Aorta (tissue), 5 donors: ENCODE data around the gene SAV1. TPM values are rescaled to one million over a fixed set of nuclear protein-coding genes. Genes with fewer than 3 reads are reported as not detected.
A peak's percentile ranks its signal among the peaks of the same experiment; 100 is the strongest.
"Not testable (repeated sequence)": the region's sequence is repeated elsewhere in the genome, so short reads cannot be mapped to it uniquely, and the experiment has no call there.

Experiments used
- ATAC-seq: fragments of 200-7000 bp; cut with Tn5 transposase; one replicate; pipeline ENCODE4 v1.9.1; 2022; ENCODE audit warnings: moderate library complexity; ENCODE audit not compliant: low FRiP score
- DNase-seq, 2 donors: peaks; one replicate each; pipeline ENCODE4 v3.0.0-alpha.2; 2020
- H3K27ac ChIP-seq, 2 donors: one replicate each; pipeline ENCODE4 v1.5.1; 2013; ENCODE audit warnings: low read length in 2 of 2, mild to moderate bottlenecking in 2 of 2, moderate library complexity in 2 of 2, control low read depth in 1 of 2, inconsistent platforms in 1 of 2, low read depth in 1 of 2
- H3K27me3 ChIP-seq, 2 donors: one replicate each; pipeline ENCODE4 v1.6.1; 2013; ENCODE audit warnings: control low read depth in 1 of 2, low read length in 1 of 2, mild to moderate bottlenecking in 1 of 2, moderate library complexity in 1 of 2; ENCODE audit not compliant: insufficient read depth in 2 of 2, control insufficient read depth in 1 of 2
- H3K36me3 ChIP-seq, 2 donors: one replicate each; pipeline ENCODE4 v1.6.1; 2013; ENCODE audit warnings: control low read depth in 1 of 2, low read length in 1 of 2, mild to moderate bottlenecking in 1 of 2; ENCODE audit not compliant: insufficient read depth in 2 of 2, control insufficient read depth in 1 of 2
- H3K4me1 ChIP-seq, 2 donors: one replicate each; pipeline ENCODE4 v1.6.1; 2013; ENCODE audit warnings: low read length in 2 of 2, control low read depth in 1 of 2, mild to moderate bottlenecking in 1 of 2, moderate library complexity in 1 of 2; ENCODE audit not compliant: insufficient read depth in 2 of 2, control insufficient read depth in 1 of 2
- H3K4me3 ChIP-seq, 2 donors: one replicate each; pipeline ENCODE4 v1.5.1; 2013; ENCODE audit warnings: low read length in 2 of 2, control low read depth in 1 of 2, mild to moderate bottlenecking in 1 of 2
- H3K9me3 ChIP-seq: one replicate; pipeline ENCODE4 v1.6.1; 2013; ENCODE audit warnings: mild to moderate bottlenecking, low read length; ENCODE audit not compliant: control insufficient read depth
- WGBS, 2 donors: extraction: QIAGEN DNeasy Blood & Tissue Kit; methylation state at CpG; one replicate each; pipeline ENCODE4 v1.1.7; 2013; 5-methylcytosine and 5-hydroxymethylcytosine counted together
- intact Hi-C, 2 donors: fragments of 100-400 bp; cut with DNase I; formaldehyde crosslinking; loops; one replicate each; pipeline versions ENCODE4 v1.14.2 to v1.15.0; 2022
- polyA plus RNA-seq, 2 donors: library from polyadenylated mRNA; stranded (reverse); fragments of 200-250 nt; gene quantifications; one replicate each; pipeline ENCODE4 v1.2.3, GENCODE V29; 2013
- total RNA-seq, 2 donors: library from RNA; stranded (reverse); fragmentation: NEBNext Ultra II Directional; extraction: Animal tissue kit (Norgen Biotek cat#: 25700); gene quantifications; one replicate each; pipeline ENCODE4 v1.2.1, GENCODE V29; 2021
- donor health status: healthy with polysubstance abuse.
- donor health status: Bipolar disorder and iron deficiency.
- donor health status: DM: no; HTN: no; CAD: no.
- donor health status: DM: no; HTN: no; CAD: no.
- donor health status: DM: yes; HTN: yes; CAD: no.

SAV1 gene
- total and polyA plus RNA-seq, 4 donors: 27.4 to 65.4 (median 42.3) TPM

- Histone ChIP-seq H3K4me1 (peaks cover 0 to 15% of the 10 kb centered on the region in 2 donors), H3K4me3 (peak overlapping the region; percentile 14 to 26), H3K27me3 (no peaks in the 10 kb centered on the region), H3K9me3 (no peaks in the 10 kb centered on the region), H3K36me3 (no peaks in the 10 kb centered on the region), H3K27ac (no peak overlapping the region)
- ATAC-seq (no peak), DNase-seq (no peak)
- intact Hi-C loops: no loop called here
- 2 to 5% methylated on average over 2 of the region's 2 CpGs for WGBS, 2 donors
Observed at GRCh38 chr14:50657753-50658152, 10.4 kb downstream of the SAV1 start.

DNA sequence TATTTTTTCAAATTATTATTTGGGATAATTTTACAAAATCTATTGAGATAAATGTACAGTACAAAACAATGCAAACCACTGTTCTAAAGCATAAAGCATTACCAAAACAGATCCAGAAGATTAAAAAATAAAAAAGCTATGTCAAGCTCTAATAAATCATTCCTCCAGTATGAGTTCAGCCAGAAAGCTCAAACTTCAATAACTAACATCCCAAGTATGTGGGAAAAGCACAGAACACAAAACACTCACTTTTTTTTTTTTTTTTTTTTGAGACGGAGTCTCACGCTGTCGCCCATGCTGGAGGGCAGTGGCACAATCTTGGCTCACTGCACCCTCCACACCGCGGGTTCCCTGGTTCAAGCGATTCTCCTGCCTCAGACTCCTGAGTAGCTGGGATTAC, 11.3 kb downstream of the SAV1 start:
- Histone ChIP-seq H3K36me3 (no peaks in the 10 kb centered on the region), H3K4me1 (peaks cover 0 to 15% of the 10 kb centered on the region in 2 donors), H3K4me3 (no peak overlapping the region), H3K27me3 (no peaks in the 10 kb centered on the region), H3K9me3 (no peaks in the 10 kb centered on the region), H3K27ac (no peak overlapping the region)
- 8 to 15% methylated on average over 6 of the region's 6 CpGs for whole genome bisulfite sequencing, 2 donors
- DNase-seq (no peak), ATAC-seq (no peak)
- intact Hi-C loops: no loop called here

DNA sequence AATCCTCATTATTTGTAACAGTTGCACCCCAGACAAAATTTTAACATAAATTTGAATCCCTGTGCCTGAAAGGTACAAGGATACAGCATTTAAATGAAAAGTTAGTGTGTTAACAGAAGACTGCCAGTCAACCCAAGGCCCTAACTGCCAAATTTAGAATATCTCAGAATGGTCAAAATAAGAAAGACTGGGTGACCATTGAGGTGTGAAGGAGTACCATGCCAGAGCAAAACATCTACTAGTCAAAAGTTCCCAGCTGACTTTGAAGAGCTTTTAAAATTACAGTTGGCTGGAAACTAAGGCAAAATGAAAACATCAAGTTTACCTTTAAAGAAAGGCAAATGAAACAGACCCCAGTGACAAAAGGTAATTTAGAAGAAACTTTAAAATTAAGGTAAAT, 18.4 kb downstream of the SAV1 start:
- Histone ChIP-seq H3K27me3 (no peaks in the 10 kb centered on the region), H3K27ac (no peak overlapping the region), H3K4me3 (no peak overlapping the region), H3K9me3 (no peaks in the 10 kb centered on the region), H3K36me3 (no peaks in the 10 kb centered on the region), H3K4me1 (peaks cover 2 to 3% of the 10 kb centered on the region in 2 donors)
- DNase-seq (no peak), ATAC-seq (no peak)
- intact Hi-C loops: no loop called here

DNA sequence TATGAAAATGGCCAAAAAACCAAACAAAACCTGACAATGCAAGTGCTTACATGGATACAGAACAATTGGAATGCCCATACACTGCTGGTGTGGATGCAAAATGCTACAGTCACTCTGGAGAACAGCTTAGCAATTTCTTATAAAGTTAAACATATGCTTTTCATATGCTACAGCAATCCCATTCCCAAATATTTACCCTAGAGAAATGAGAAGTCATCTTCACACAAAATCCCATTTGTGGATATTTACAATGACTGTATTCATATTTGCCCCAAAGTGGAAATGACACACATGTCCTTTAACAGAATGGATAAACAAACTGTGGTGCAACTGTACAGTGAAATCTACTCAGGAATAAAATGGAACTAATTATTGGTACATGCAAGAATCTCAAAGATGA, 20.4 kb downstream of the SAV1 start:
- no peaks in the 10 kb centered on the region for H3K9me3 ChIP-seq
- peaks cover 0 to 2% of the 10 kb centered on the region in 2 donors for H3K4me1 ChIP-seq
- no peak overlapping the region for H3K27ac ChIP-seq
- DNase-seq: no peak
- H3K27me3 ChIP-seq: no peaks in the 10 kb centered on the region
- intact Hi-C loops: no loop called here
- ATAC-seq: no peak
- no peaks in the 10 kb centered on the region for H3K36me3 ChIP-seq
- no peak overlapping the region for H3K4me3 ChIP-seq

DNA sequence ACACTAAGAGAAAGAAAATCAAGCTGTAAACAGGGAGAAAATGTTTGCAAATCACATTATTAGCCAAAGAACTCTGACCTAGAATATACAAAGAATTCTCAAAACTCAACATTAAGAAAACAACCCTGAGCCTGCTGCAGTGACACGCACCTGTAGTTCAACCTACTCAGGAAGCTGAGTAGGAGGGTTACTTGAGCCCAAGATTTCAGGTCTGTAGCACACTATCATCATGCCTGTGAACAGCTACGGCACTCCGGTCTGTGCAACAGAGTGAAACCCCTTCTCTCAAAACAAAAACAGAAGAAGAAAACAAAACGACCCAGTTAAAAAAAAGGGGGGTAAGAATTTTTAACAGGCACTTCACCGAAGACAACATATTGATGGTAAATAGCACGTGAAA, 20.8 kb downstream of the SAV1 start:
- DNase-seq (no peak), ATAC-seq (no peak)
- H3K4me3 ChIP-seq: no peak overlapping the region
- H3K27me3 ChIP-seq: no peaks in the 10 kb centered on the region
- H3K9me3 ChIP-seq: no peaks in the 10 kb centered on the region
- peaks cover 0 to 2% of the 10 kb centered on the region in 2 donors for H3K4me1 ChIP-seq
- WGBS, 2 donors: 85 to 93% methylated on average over 6 of the region's 6 CpGs
- no peaks in the 10 kb centered on the region for H3K36me3 ChIP-seq
- intact Hi-C loops: no loop called here
- no peak overlapping the region for H3K27ac ChIP-seq

DNA sequence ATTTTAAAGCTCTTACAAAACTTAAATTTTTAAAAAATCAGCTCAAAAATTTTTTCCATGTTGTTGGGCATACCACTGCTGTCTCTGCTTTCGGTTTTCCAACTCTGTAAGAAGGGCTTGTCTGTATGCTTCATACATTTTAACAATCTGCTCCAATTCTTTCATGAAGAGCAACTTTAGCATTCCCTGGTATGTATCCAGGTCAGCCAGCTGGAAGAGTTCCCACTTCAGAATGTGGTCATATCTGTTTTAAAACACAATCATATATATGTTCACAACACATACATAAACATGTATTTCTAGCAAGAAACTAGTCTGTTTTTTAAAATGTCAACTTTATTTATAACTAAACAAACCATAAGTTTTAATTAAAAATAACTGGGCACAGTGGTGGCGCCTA, 33.0 kb downstream of the SAV1 start:
- 90 to 92% methylated on average over 2 of the region's 2 CpGs for WGBS, 2 donors

DNA sequence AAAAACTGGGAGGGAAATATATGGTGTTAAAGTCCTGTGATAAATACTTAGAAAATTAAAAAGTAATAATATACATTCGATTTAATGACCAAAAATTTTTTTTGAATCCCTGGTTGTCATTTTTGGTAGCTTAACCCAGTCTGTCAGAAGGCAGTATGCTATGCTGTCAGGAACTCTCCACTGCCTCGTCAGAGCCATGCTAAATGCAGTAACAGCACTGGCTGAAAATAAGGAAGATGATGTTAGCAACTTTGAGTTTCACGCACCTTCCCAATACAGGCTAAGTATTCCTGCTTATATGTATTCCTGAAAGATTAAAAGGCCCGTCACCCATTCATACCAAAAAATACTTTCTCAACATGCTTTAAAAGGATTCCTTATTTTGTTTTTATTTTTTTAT, 34.2 kb downstream of the SAV1 start:
- H3K4me3 ChIP-seq: no peak overlapping the region
- DNase-seq (no peak), ATAC-seq (no peak)
- 79 to 85% methylated on average over 4 of the region's 4 CpGs for WGBS, 2 donors
- intact Hi-C loops: no loop called here
- H3K36me3 ChIP-seq: peaks cover 0 to 2% of the 10 kb centered on the region in 2 donors
- H3K4me1 ChIP-seq: peaks cover 0 to 4% of the 10 kb centered on the region in 2 donors
- no peaks in the 10 kb centered on the region for H3K9me3 ChIP-seq
- H3K27me3 ChIP-seq: no peaks in the 10 kb centered on the region
- no peak overlapping the region for H3K27ac ChIP-seq

More for the DNA sequence above, 33.0 kb downstream of the SAV1 start:
- no peak overlapping the region for H3K27ac ChIP-seq
- no peak for DNase-seq
- peaks cover 0 to 4% of the 10 kb centered on the region in 2 donors for H3K36me3 ChIP-seq
- no peak overlapping the region for H3K4me3 ChIP-seq
- no peaks in the 10 kb centered on the region for H3K9me3 ChIP-seq
- H3K27me3 ChIP-seq: no peaks in the 10 kb centered on the region
- H3K4me1 ChIP-seq: peaks cover 0 to 4% of the 10 kb centered on the region in 2 donors
- intact Hi-C loops: no loop called here
- ATAC-seq: no peak

- H3K27ac ChIP-seq: no peak overlapping the region
- H3K4me3 ChIP-seq: no peak overlapping the region
- no peaks in the 10 kb centered on the region for H3K36me3 ChIP-seq
- intact Hi-C loops: no loop called here
- H3K27me3 ChIP-seq: no peaks in the 10 kb centered on the region
- DNase-seq (no peak), ATAC-seq (no peak)
- no peaks in the 10 kb centered on the region for H3K9me3 ChIP-seq
- 14 to 25% methylated on average over 4 of the region's 4 CpGs for WGBS, 2 donors
- H3K4me1 ChIP-seq: peaks cover 0 to 4% of the 10 kb centered on the region in 2 donors
Observed at GRCh38 chr14:50631408-50631821, 36.7 kb downstream of the SAV1 start.

DNA sequence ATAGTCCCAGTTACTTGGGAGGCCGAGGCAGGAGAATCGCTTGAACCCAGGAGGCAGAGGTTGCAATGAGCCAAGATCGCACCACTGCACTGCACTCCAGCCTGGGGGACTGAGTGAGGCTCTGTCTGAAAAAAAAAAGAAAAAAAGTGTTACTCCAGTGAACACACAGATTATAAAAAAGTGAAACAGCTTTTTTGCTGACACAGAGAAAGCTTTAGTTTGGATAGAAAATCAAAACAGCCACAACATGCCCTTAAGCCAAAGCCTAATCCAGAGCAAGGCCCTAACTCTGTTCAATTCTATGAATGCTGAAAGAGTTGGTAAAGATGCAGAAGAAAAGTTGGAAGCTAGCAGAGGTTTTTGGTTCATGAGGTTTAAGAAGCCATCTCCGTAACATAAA, 43.2 kb downstream of the SAV1 start:
- DNase-seq, H3K4me1 ChIP-seq, ATAC-seq, H3K4me3 ChIP-seq, intact Hi-C loops, H3K27me3 ChIP-seq, H3K9me3 ChIP-seq, H3K27ac ChIP-seq, H3K36me3 ChIP-seq: not testable (repeated sequence)
- 96 to 97% methylated on average over 4 of the region's 4 CpGs for WGBS, 2 donors
